GM23338 (cell line): Measurements from ENCODE around the gene PRM3. TPM values are rescaled to one million over a fixed set of nuclear protein-coding genes. Genes with fewer than 3 reads are reported as not detected.
A peak's percentile ranks its signal among the peaks of the same experiment; 100 is the strongest.

Experiments
- ATAC-seq: fragments of 200-7000 bp; cut with Tn5 transposase; 3 replicates; pipeline ENCODE4 v1.9.1; 2020
- DNase-seq: peaks from one replicate; pipeline ENCODE4 v3.0.0-alpha.2; 2015; ENCODE audit warnings: low spot score
- H2AFZ ChIP-seq: fragments of 200-600 bp; sonication (generic); 2 replicates; pipeline ENCODE4 v1.8.0; 2016; ENCODE audit warnings: antibody characterized with exemption, mild to moderate bottlenecking, moderate library complexity
- H3F3A ChIP-seq: fragments of 200-600 bp; sonication (generic); replicated peaks from 2 replicates; pipeline ENCODE4 v1.8.0; 2017; ENCODE audit warnings: antibody characterized with exemption, mixed run types, low read depth
- H3K27ac ChIP-seq: fragments of 200-600 bp; sonication (generic); 2 replicates; pipeline ENCODE4 v1.6.1; 2016; ENCODE audit warnings: low read depth
- H3K27me3 ChIP-seq: fragments of 200-600 bp; sonication (generic); 2 replicates; pipeline ENCODE4 v1.8.0; 2016; ENCODE audit warnings: mild to moderate bottlenecking, mixed run types, moderate library complexity; ENCODE audit not compliant: insufficient read depth
- H3K36me3 ChIP-seq: fragments of 200-600 bp; sonication (generic); 2 replicates; pipeline ENCODE4 v1.8.0; 2016; ENCODE audit warnings: mild to moderate bottlenecking; ENCODE audit not compliant: insufficient read depth
- H3K4me1 ChIP-seq: fragments of 200-600 bp; sonication (generic); 2 replicates; pipeline ENCODE4 v1.8.0; 2016; ENCODE audit warnings: mild to moderate bottlenecking, moderate library complexity; ENCODE audit not compliant: insufficient read depth
- H3K4me2 ChIP-seq: fragments of 200-600 bp; sonication (generic); 2 replicates; pipeline ENCODE4 v1.7.1; 2017; ENCODE audit warnings: mixed run types
- H3K4me3 ChIP-seq: fragments of 200-600 bp; sonication (generic); 2 replicates; pipeline ENCODE4 v1.6.1; 2016; ENCODE audit warnings: mixed run types
- H3K79me2 ChIP-seq: fragments of 200-600 bp; sonication (generic); replicated peaks from 2 replicates; pipeline ENCODE4 v1.8.0; 2017; ENCODE audit warnings: mild to moderate bottlenecking; ENCODE audit not compliant: insufficient read depth
- H3K9me2 ChIP-seq: fragments of 200-600 bp; sonication (generic); 2 replicates; pipeline ENCODE4 v1.8.0; 2017; ENCODE audit not compliant: insufficient read depth
- H4K20me1 ChIP-seq: fragments of 200-600 bp; sonication (generic); replicated peaks from 2 replicates; pipeline ENCODE4 v1.8.0; 2017; ENCODE audit warnings: mild to moderate bottlenecking; ENCODE audit not compliant: insufficient read depth
- H3K27ac Mint-ChIP-seq: 2 replicates; pipeline ENCODE4 v1.8.0; 2020; ENCODE audit warnings: inconsistent platforms, mild to moderate bottlenecking, moderate library complexity, mixed read lengths
- H3K27me3 Mint-ChIP-seq: 3 replicates; pipeline ENCODE4 v1.8.0; 2022; ENCODE audit warnings: low read depth, mild to moderate bottlenecking, moderate library complexity, mixed read lengths, inconsistent platforms; ENCODE audit not compliant: insufficient read depth, poor library complexity
- H3K36me3 Mint-ChIP-seq: 3 replicates; pipeline ENCODE4 v1.8.0; 2021; ENCODE audit warnings: low read depth, mild to moderate bottlenecking, inconsistent platforms, moderate library complexity, mixed read lengths
- H3K4me1 Mint-ChIP-seq: 3 replicates; pipeline ENCODE4 v1.8.0; 2020; ENCODE audit warnings: mild to moderate bottlenecking, inconsistent platforms, mixed read lengths
- H3K4me3 Mint-ChIP-seq: 3 replicates; pipeline ENCODE4 v1.8.0; 2021; ENCODE audit warnings: moderate library complexity, mild to moderate bottlenecking, inconsistent platforms, mixed read lengths
- H3K9me3 Mint-ChIP-seq: 3 replicates; pipeline ENCODE4 v1.8.0; 2020; ENCODE audit warnings: moderate library complexity, mild to moderate bottlenecking, inconsistent platforms, mixed read lengths
- CREB1 ChIP-seq: fragments of 250-450 bp; sonication (Bioruptor Pico); IDR thresholded peaks from 2 replicates; pipeline ENCODE4 v1.5.0; 2020; ENCODE audit warnings: low read depth, mild to moderate bottlenecking, moderate library complexity
- CTCF ChIP-seq, 2 experiments: fragments of 200-600 bp in 1 of 2; sonication (generic) in 1 of 2; conservative IDR thresholded peaks; 2 replicates each; pipeline versions ENCODE4 v1.5.1 to v1.6.1; 2016 to 2017; ENCODE audit warnings: antibody characterized with exemption in 2 of 2, low read depth in 2 of 2, mild to moderate bottlenecking in 2 of 2, moderate library complexity in 1 of 2
- EZH2 ChIP-seq: fragments of 200-600 bp; sonication (generic); IDR thresholded peaks from one replicate; pipeline ENCODE4 v1.8.0; 2017; ENCODE audit warnings: antibody characterized with exemption, mild to moderate bottlenecking, low read depth; ENCODE audit not compliant: unreplicated experiment
- EZH2phosphoT487 ChIP-seq: fragments of 200-600 bp; sonication (generic); IDR thresholded peaks from one replicate; pipeline ENCODE4 v1.8.1; 2018; ENCODE audit warnings: antibody characterized with exemption; ENCODE audit not compliant: unreplicated experiment
- JUNB ChIP-seq: IDR thresholded peaks from one replicate; pipeline ENCODE4 v1.6.1; 2016; ENCODE audit warnings: antibody characterized with exemption; ENCODE audit not compliant: unreplicated experiment
- NANOG ChIP-seq: IDR thresholded peaks from 2 replicates; pipeline ENCODE4 v1.6.1; 2016; ENCODE audit warnings: antibody characterized with exemption, borderline replicate concordance
- POLR2AphosphoS5 ChIP-seq: IDR thresholded peaks from 2 replicates; pipeline ENCODE4 v1.6.1; 2016; ENCODE audit warnings: antibody characterized with exemption, low read depth
- STAT1 ChIP-seq: IDR thresholded peaks from one replicate; pipeline ENCODE4 v1.6.1; 2016; ENCODE audit warnings: antibody characterized with exemption; ENCODE audit not compliant: unreplicated experiment
- ZNF114 ChIP-seq: fragments of 250-450 bp; sonication (Bioruptor Pico); IDR thresholded peaks from 2 replicates; pipeline ENCODE4 v1.5.0; 2020; ENCODE audit warnings: mild to moderate bottlenecking, moderate library complexity
- ZNF331 ChIP-seq: fragments of 250-450 bp; sonication (Bioruptor Pico); IDR thresholded peaks from 2 replicates; pipeline ENCODE4 v1.5.0; 2020; ENCODE audit warnings: low read depth, mild to moderate bottlenecking, moderate library complexity
- ZNF462 ChIP-seq: fragments of 250-450 bp; sonication (Bioruptor Pico); IDR thresholded peaks from 2 replicates; pipeline ENCODE4 v1.5.0; 2020; ENCODE audit warnings: mild to moderate bottlenecking, moderate library complexity
- polyA plus RNA-seq: library from polyadenylated mRNA; unstranded; fragments of >200 nt; fragmentation: Nextera tagmentation; extraction: Ambion mirVana; gene quantifications from 2 replicates; pipeline ENCODE4 v1.2.1, GENCODE V29; 2016
- total RNA-seq: library from RNA; depleted of rRNA; stranded (reverse); fragments of >200 nt; shearing (Covaris generic); gene quantifications from 2 replicates; pipeline ENCODE4 v1.2.3, GENCODE V29; 2014
- TF ChIP-seq, protein P1 (sequence below): IDR thresholded peaks from 2 replicates; pipeline ENCODE4 v1.6.1; 2016; ENCODE audit warnings: antibody characterized with exemption
- TF ChIP-seq, protein P2 (sequence below): IDR thresholded peaks from one replicate; pipeline ENCODE4 v1.6.1; 2018; ENCODE audit warnings: antibody characterized with exemption; ENCODE audit not compliant: unreplicated experiment

The PRM3 gene
- total and polyA plus RNA-seq, 2 experiments from 2014 or later: not detected

GRCh38 chr16:11318817-11319216, 45.4 kb upstream of the PRM3 start:
- H2AFZ ChIP-seq: no peak overlapping the region
- H3K36me3 ChIP-seq: no peaks in the 10 kb centered on the region
- peaks cover 34% of the 10 kb centered on the region for H3K4me1 Mint-ChIP-seq
- ATAC-seq (no peak), DNase-seq (no peak)
- peaks cover 8% of the 10 kb centered on the region; the same call in 1 of the 2 replicates for H3K79me2 ChIP-seq
- H3K4me2 ChIP-seq: no peak overlapping the region
- TF ChIP-seq ZNF114 (CRISPR knock-in tag): no peak
- TF ChIP-seq ZNF462 (CRISPR knock-in tag): no peak
- TF ChIP-seq JUNB: no peak
- no peak for TF ChIP-seq EZH2
- TF ChIP-seq POLR2AphosphoS5: no peak
- TF ChIP-seq, protein P1, sequence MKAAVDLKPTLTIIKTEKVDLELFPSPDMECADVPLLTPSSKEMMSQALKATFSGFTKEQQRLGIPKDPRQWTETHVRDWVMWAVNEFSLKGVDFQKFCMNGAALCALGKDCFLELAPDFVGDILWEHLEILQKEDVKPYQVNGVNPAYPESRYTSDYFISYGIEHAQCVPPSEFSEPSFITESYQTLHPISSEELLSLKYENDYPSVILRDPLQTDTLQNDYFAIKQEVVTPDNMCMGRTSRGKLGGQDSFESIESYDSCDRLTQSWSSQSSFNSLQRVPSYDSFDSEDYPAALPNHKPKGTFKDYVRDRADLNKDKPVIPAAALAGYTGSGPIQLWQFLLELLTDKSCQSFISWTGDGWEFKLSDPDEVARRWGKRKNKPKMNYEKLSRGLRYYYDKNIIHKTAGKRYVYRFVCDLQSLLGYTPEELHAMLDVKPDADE: no peak
- TF ChIP-seq CTCF (conservative IDR thresholded peaks at IDR 0.05; ENCODE audit: low read depth in 2 of 2): no peak
- no peak for TF ChIP-seq ZNF331 (CRISPR knock-in tag)
- TF ChIP-seq STAT1: no peak
- TF ChIP-seq, protein P2, sequence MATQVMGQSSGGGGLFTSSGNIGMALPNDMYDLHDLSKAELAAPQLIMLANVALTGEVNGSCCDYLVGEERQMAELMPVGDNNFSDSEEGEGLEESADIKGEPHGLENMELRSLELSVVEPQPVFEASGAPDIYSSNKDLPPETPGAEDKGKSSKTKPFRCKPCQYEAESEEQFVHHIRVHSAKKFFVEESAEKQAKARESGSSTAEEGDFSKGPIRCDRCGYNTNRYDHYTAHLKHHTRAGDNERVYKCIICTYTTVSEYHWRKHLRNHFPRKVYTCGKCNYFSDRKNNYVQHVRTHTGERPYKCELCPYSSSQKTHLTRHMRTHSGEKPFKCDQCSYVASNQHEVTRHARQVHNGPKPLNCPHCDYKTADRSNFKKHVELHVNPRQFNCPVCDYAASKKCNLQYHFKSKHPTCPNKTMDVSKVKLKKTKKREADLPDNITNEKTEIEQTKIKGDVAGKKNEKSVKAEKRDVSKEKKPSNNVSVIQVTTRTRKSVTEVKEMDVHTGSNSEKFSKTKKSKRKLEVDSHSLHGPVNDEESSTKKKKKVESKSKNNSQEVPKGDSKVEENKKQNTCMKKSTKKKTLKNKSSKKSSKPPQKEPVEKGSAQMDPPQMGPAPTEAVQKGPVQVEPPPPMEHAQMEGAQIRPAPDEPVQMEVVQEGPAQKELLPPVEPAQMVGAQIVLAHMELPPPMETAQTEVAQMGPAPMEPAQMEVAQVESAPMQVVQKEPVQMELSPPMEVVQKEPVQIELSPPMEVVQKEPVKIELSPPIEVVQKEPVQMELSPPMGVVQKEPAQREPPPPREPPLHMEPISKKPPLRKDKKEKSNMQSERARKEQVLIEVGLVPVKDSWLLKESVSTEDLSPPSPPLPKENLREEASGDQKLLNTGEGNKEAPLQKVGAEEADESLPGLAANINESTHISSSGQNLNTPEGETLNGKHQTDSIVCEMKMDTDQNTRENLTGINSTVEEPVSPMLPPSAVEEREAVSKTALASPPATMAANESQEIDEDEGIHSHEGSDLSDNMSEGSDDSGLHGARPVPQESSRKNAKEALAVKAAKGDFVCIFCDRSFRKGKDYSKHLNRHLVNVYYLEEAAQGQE: no peak
- TF ChIP-seq EZH2phosphoT487: no peak
- TF ChIP-seq NANOG: no peak
- no peak for TF ChIP-seq CREB1 (CRISPR knock-in tag)
- no peaks in the 10 kb centered on the region for H3K9me2 ChIP-seq
- H3K27ac ChIP-seq: 0 out of 2 replicates have a peak overlapping the region, but pooled peaks have one; percentile 55
- H3K4me3 Mint-ChIP-seq: no peak overlapping the region
- H3K9me3 Mint-ChIP-seq: no peaks in the 10 kb centered on the region
- peaks cover 43% of the 10 kb centered on the region for H3F3A ChIP-seq
- no peak overlapping the region for H3K4me3 ChIP-seq
- H3K27me3 ChIP-seq: no peaks in the 10 kb centered on the region
- no peaks in the 10 kb centered on the region for H4K20me1 ChIP-seq
- peaks cover 43% of the 10 kb centered on the region for H3K4me1 ChIP-seq
- no peak overlapping the region for H3K27ac Mint-ChIP-seq
- peaks cover 16% of the 10 kb centered on the region for H3K36me3 Mint-ChIP-seq
- H3K27me3 Mint-ChIP-seq: peaks cover 20% of the 10 kb centered on the region
